PC-3 (cell line): ENCODE measurements around the gene UBAC2. TPM values are rescaled to one million over a fixed set of nuclear protein-coding genes. Genes with fewer than 3 reads are reported as not detected.
"Not testable (repeated sequence)": the region's sequence is repeated elsewhere in the genome, so short reads cannot be mapped to it uniquely, and the experiment has no call there.

ENCODE experiments used
- ATAC-seq: fragments of 200-7000 bp; cut with Tn5 transposase; 2 replicates; pipeline ENCODE4 v1.9.1; 2020; ENCODE audit warnings: mild to moderate bottlenecking, moderate library complexity
- BruUV-seq: library from RNA; stranded (reverse); fragments of 400-500 nt; replicated peaks from 2 replicates; lab custom pipeline; 2021; lab: Mats Ljungman, UMichigan
- CTCF ChIA-PET: fragments of 300-600 bp; sonication (Branson Sonifier 250); formaldehyde crosslinking; loops from one replicate; lab custom pipeline; 2022; ENCODE audit warnings: antibody characterized with exemption; lab: Charles Lee
- POLR2A ChIA-PET: fragments of 300-600 bp; sonication (Branson Sonifier 250); formaldehyde crosslinking; loops from one replicate; lab custom pipeline; 2022; ENCODE audit warnings: antibody characterized with exemption; ENCODE audit not compliant: unreplicated experiment; lab: Charles Lee
- DNase-seq: peaks from one replicate; pipeline ENCODE4 v3.0.0-alpha.2; 2015
- H2AFZ ChIP-seq: fragments of 300-600 bp; sonication (generic); 2 replicates; pipeline ENCODE4 v1.6.0; 2016; ENCODE audit warnings: antibody characterized with exemption, low read length
- H3F3A ChIP-seq: fragments of 300-600 bp; sonication (generic); one replicate; pipeline ENCODE4 v1.6.0; 2017; ENCODE audit warnings: antibody characterized with exemption, low read length, control low read depth, mild to moderate bottlenecking; ENCODE audit not compliant: unreplicated experiment
- H3K27ac ChIP-seq: fragments of 300-600 bp; sonication (generic); 2 replicates; pipeline ENCODE4 v1.5.1; 2016; ENCODE audit warnings: mild to moderate bottlenecking, low read length
- H3K27me3 ChIP-seq: fragments of 300-600 bp; sonication (generic); 2 replicates; pipeline ENCODE4 v1.6.1; 2016; ENCODE audit warnings: low read length, mixed read lengths
- H3K36me3 ChIP-seq: fragments of 300-600 bp; sonication (generic); 2 replicates; pipeline ENCODE4 v1.6.1; 2016; ENCODE audit warnings: low read depth, mixed run types, low read length, mixed read lengths
- H3K4me1 ChIP-seq: fragments of 300-600 bp; sonication (generic); 2 replicates; pipeline ENCODE4 v1.5.1; 2016; ENCODE audit warnings: low read length; ENCODE audit not compliant: insufficient read depth
- H3K4me2 ChIP-seq: fragments of 300-600 bp; sonication (generic); 2 replicates; pipeline ENCODE4 v1.6.0; 2016; ENCODE audit warnings: low read length
- H3K4me3 ChIP-seq: fragments of 300-600 bp; sonication (generic); 2 replicates; pipeline ENCODE4 v1.5.1; 2016; ENCODE audit warnings: mild to moderate bottlenecking, low read length, mixed read lengths
- H3K79me2 ChIP-seq: fragments of 300-600 bp; sonication (generic); 2 replicates; pipeline ENCODE4 v1.6.1; 2017; ENCODE audit warnings: low read length, mixed read lengths
- H3K9ac ChIP-seq: fragments of 300-600 bp; sonication (generic); 2 replicates; pipeline ENCODE4 v1.6.0; 2016; ENCODE audit warnings: mild to moderate bottlenecking, low read length
- H3K9me2 ChIP-seq: fragments of 300-600 bp; sonication (generic); replicated peaks from 2 replicates; pipeline ENCODE4 v1.6.1; 2016; ENCODE audit warnings: mixed run types, low read length, mixed read lengths
- H3K9me3 ChIP-seq: fragments of 300-600 bp; sonication (generic); 2 replicates; pipeline ENCODE4 v1.6.1; 2016; ENCODE audit warnings: low read length, mixed read lengths
- H4K20me1 ChIP-seq: fragments of 300-600 bp; sonication (generic); 2 replicates; pipeline ENCODE4 v1.6.1; 2016; ENCODE audit warnings: low read length, mixed read lengths
- EZH2 ChIP-seq: fragments of 300-600 bp; sonication (generic); IDR thresholded peaks from one replicate; pipeline ENCODE4 v1.6.1; 2017; ENCODE audit warnings: antibody characterized with exemption, mild to moderate bottlenecking, low read length; ENCODE audit not compliant: unreplicated experiment
- EZH2phosphoT487 ChIP-seq: fragments of 300-600 bp; sonication (generic); IDR thresholded peaks from 2 replicates; pipeline ENCODE4 v1.6.1; 2018; ENCODE audit warnings: mild to moderate bottlenecking, antibody characterized with exemption, low read length, borderline replicate concordance
- intact Hi-C: fragments of 100-400 bp; cut with micrococcal nuclease; formaldehyde crosslinking; loops from 2 replicates; pipeline ENCODE4 v1.9.0; 2023
- total RNA-seq: library from RNA; depleted of rRNA; stranded (reverse); fragments of >200 nt; gene quantifications from 2 replicates; pipeline ENCODE4 v1.2.3, GENCODE V29; 2014
- TF ChIP-seq, protein P1 (sequence below): fragments of 300-600 bp; sonication (generic); conservative IDR thresholded peaks from 2 replicates; pipeline ENCODE4 v1.5.1; 2017; ENCODE audit warnings: antibody characterized with exemption, low read depth, mild to moderate bottlenecking, low read length

The UBAC2 gene
- total RNA-seq, 1 experiment from 2014 or later, result 34.5 TPM

DNA sequence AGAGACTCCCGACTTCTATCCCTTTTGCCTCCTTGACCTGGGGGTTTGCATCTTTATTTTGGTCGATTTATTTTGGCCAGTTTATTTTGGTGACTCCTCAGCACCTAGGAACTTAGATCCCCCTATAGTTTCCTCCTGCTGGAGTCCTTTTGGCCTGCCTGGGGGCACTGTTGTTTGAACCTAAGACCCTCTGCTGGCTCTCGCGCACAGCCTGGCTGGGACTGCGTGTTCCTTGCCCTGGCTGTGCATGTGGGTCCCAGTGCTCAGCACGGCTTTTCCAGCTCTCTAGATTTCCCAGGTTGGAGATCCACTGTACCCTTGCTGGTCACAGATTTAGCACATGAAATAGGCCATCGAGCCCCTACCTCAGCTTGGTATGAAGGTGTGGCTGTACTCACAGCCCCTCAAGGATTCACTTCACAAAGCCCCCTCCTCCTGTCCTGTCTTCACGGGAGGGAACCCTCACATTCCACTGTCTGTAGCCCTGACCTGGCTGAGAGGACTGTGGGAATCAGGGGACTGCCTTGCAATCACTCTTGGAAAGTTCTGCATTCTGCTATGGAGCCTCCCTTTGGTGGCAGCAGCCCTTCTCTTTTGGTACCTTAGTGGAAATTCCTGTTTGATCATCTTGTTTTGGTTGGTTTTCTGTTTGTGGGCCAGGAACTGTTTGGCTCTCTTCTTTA is 8.3 kb downstream of the UBAC2 start:
- Histone ChIP-seq H3K79me2 (peaks cover 92% of the 10 kb centered on the region), H3K9ac (no peak overlapping the region), H3K4me1 (peaks cover under 1% of the 10 kb centered on the region; the same call in 1 of the 2 replicates), H3F3A (no peaks in the 10 kb centered on the region), H3K36me3 (no peaks in the 10 kb centered on the region), H3K4me2 (no peak overlapping the region), H2AFZ (no peak overlapping the region), H3K9me3 (no peaks in the 10 kb centered on the region), H4K20me1 (0 out of 2 replicates have a peak, but pooled peaks cover 6% of the 10 kb centered on the region), H3K4me3 (no peak overlapping the region), H3K27me3 (no peaks in the 10 kb centered on the region), H3K27ac (no peak overlapping the region), H3K9me2 (no peaks in the 10 kb centered on the region)
- ChIA-PET CTCF (no interaction called here), POLR2A (no interaction called here)
- ATAC-seq (no peak), DNase-seq (no peak)
- TF ChIP-seq, protein P1, sequence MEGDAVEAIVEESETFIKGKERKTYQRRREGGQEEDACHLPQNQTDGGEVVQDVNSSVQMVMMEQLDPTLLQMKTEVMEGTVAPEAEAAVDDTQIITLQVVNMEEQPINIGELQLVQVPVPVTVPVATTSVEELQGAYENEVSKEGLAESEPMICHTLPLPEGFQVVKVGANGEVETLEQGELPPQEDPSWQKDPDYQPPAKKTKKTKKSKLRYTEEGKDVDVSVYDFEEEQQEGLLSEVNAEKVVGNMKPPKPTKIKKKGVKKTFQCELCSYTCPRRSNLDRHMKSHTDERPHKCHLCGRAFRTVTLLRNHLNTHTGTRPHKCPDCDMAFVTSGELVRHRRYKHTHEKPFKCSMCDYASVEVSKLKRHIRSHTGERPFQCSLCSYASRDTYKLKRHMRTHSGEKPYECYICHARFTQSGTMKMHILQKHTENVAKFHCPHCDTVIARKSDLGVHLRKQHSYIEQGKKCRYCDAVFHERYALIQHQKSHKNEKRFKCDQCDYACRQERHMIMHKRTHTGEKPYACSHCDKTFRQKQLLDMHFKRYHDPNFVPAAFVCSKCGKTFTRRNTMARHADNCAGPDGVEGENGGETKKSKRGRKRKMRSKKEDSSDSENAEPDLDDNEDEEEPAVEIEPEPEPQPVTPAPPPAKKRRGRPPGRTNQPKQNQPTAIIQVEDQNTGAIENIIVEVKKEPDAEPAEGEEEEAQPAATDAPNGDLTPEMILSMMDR, result no peak
- no peak for TF ChIP-seq EZH2
- TF ChIP-seq EZH2phosphoT487, result no peak
- no TSS peak for BruUV-seq
- intact Hi-C loops, result no loop called here

DNA sequence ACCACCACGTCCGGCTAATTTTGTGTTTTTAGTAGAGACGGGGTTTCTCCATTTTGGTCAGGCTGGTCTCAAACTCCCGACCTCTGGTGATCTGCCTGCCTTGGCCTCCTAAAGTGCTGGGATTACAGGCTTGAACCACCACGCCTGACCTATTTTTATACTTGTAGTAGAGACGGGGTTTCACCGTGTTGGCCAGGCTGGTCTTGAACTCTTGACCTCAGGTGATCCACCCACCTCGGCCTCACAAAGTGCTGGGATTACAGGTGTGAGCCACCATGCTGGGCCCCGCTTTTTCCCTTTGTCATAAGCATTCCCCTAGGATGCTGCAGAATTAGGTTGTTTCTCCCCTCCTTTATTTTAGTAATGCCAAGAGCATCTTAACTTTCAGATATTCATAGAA is 10.0 kb downstream of the UBAC2 start:
- POLR2A ChIA-PET, H3K4me3 ChIP-seq, H3K9me2 ChIP-seq, H3K36me3 ChIP-seq, H3K4me1 ChIP-seq, ATAC-seq, H3K27ac ChIP-seq, H3K27me3 ChIP-seq, intact Hi-C loops, CTCF ChIA-PET, H3K9me3 ChIP-seq, DNase-seq, H3K4me2 ChIP-seq, BruUV-seq, H4K20me1 ChIP-seq, H2AFZ ChIP-seq, H3F3A ChIP-seq, H3K9ac ChIP-seq: not testable (repeated sequence)
- peaks cover 92% of the 10 kb centered on the region for H3K79me2 ChIP-seq

DNA sequence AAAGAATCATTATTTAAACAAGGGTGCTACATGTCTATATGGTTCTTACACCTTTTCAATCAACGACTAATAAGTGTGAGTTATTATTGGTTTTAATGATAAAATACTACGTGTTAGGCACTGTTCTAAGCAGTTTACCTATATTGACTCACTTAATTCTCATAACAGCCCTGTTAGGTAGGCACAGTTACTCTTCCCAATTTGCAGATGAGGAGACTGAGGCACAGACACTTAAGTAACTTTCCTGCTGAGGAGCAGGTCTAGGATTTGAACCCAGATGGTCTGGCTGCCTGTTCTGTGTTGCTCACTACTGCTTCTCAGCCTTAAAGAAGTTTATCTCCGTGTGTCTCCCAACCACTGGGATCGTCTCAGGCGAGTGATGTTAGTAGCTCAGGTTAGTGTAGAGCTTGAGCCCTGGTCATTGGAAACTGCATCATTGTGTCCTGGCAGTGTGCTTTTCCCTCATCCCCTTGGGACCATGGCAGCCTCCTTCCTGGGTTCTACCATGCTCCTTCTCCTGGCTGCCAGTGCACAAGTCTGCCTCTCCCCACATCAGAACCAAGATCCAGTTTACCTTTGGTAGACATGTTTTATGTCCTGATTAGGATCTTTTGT is 10.9 kb downstream of the UBAC2 start:
- Histone ChIP-seq H3K4me1 (no peaks in the 10 kb centered on the region), H2AFZ (no peak overlapping the region), H3F3A (no peaks in the 10 kb centered on the region), H3K27me3 (no peaks in the 10 kb centered on the region), H3K4me3 (no peak overlapping the region), H3K9me2 (no peaks in the 10 kb centered on the region), H3K36me3 (no peaks in the 10 kb centered on the region), H3K9ac (no peak overlapping the region), H3K79me2 (peaks cover 92% of the 10 kb centered on the region), H3K4me2 (no peak overlapping the region), H4K20me1 (no peaks in the 10 kb centered on the region), H3K27ac (no peak overlapping the region), H3K9me3 (no peaks in the 10 kb centered on the region)
- ChIA-PET POLR2A (no interaction called here), CTCF (no interaction called here)
- no peak for ATAC-seq
- intact Hi-C loops, result no loop called here
- TF ChIP-seq, protein P1, result no peak
- TF ChIP-seq EZH2phosphoT487 (no peak), EZH2 (no peak)
- no peak for DNase-seq
- BruUV-seq, result no TSS peak
